Sigmoid colon (tissue), 7 donors: ENCODE results near the gene CARD9. TPM values are rescaled to one million over a fixed set of nuclear protein-coding genes. Genes with fewer than 3 reads are reported as not detected.

Source experiments
- DNase-seq: peaks from one replicate; pipeline ENCODE4 v3.0.0-alpha.2; 2019
- H3K27ac ChIP-seq, 4 donors: fragments of 200-600 bp; sonication (generic); one replicate each; pipeline ENCODE4 v1.5.1; 2016 to 2019; ENCODE audit warnings: mild to moderate bottlenecking in 1 of 4
- H3K27me3 ChIP-seq, 3 donors: fragments of 200-600 bp; sonication (generic); one replicate each; pipeline ENCODE4 v1.5.1; 2019; ENCODE audit warnings: mild to moderate bottlenecking in 1 of 3
- H3K36me3 ChIP-seq, 4 donors: fragments of 200-600 bp; sonication (generic); one replicate each; pipeline ENCODE4 v1.5.1; 2016 to 2019
- H3K4me1 ChIP-seq, 4 donors: fragments of 200-600 bp; sonication (generic); one replicate each; pipeline ENCODE4 v1.5.1; 2017 to 2019
- H3K4me3 ChIP-seq, 4 donors: fragments of 200-600 bp; sonication (generic); one replicate each; pipeline ENCODE4 v1.5.1; 2017 to 2019; ENCODE audit warnings: mild to moderate bottlenecking in 2 of 4, moderate library complexity in 1 of 4
- H3K9me3 ChIP-seq, 4 donors: fragments of 200-600 bp in 3 of 4; sonication (generic) in 3 of 4; one replicate each; pipeline versions ENCODE4 v1.5.1 to v1.6.1; 2013 to 2019
- EP300 ChIP-seq, 4 donors: sonication (generic); formaldehyde crosslinking; IDR thresholded peaks; one replicate each; pipeline ENCODE4 v1.6.1; 2017; ENCODE audit warnings: antibody characterized with exemption in 4 of 4
- POLR2A ChIP-seq, 2 donors: fragments of 450-650 bp; IDR thresholded peaks; one replicate each; pipeline ENCODE4 v1.6.1; 2016; ENCODE audit warnings: antibody characterized with exemption in 2 of 2, mild to moderate bottlenecking in 2 of 2, moderate library complexity in 2 of 2
- POLR2AphosphoS5 ChIP-seq, 4 donors: sonication (generic); formaldehyde crosslinking; IDR thresholded peaks; one replicate each; pipeline ENCODE4 v1.6.1; 2017; ENCODE audit warnings: antibody characterized with exemption in 4 of 4
- WGBS, 2 donors: extraction: QIAGEN DNeasy Blood & Tissue Kit; methylation state at CpG; one replicate each; pipeline ENCODE4 v1.1.7; 2013; 5-methylcytosine and 5-hydroxymethylcytosine counted together
- intact Hi-C: fragments of 100-400 bp; cut with DNase I; formaldehyde crosslinking; loops from one replicate; pipeline ENCODE4 v1.15.1; 2023
- polyA plus RNA-seq, 3 donors: library from polyadenylated mRNA; stranded (reverse); fragments of 200-250 nt; gene quantifications; one replicate each; pipeline ENCODE4 v1.2.3, GENCODE V29; 2013
- total RNA-seq, 4 donors: library from RNA; depleted of rRNA; stranded (reverse); fragments of >200 nt; gene quantifications; one replicate each; pipeline ENCODE4 v1.1.0, GENCODE V29; 2016
- TF ChIP-seq, protein P1 (sequence below), 4 experiments: fragments of 450-650 bp in 3 of 4; fragments of 200-600 bp in 1 of 4; IDR thresholded peaks; one replicate each; pipeline ENCODE4 v1.5.1; 2016 to 2019; ENCODE audit warnings: antibody characterized with exemption in 4 of 4, mild to moderate bottlenecking in 3 of 4, moderate library complexity in 2 of 4
- donor health status: healthy with polysubstance abuse.
- donor health status: Bipolar disorder and iron deficiency.
- donor health status: healthy.

Gene CARD9
- total and polyA plus RNA-seq, 7 donors: 1.5 to 6.9 (median 2.3) TPM

- intact Hi-C loops: no loop called here
- H3K27me3 ChIP-seq: no peaks in the 10 kb centered on the region
- no peaks in the 10 kb centered on the region for H3K4me1 ChIP-seq
- no peaks in the 10 kb centered on the region for H3K9me3 ChIP-seq
- no peak for DNase-seq
- H3K4me3 ChIP-seq: no peak overlapping the region
- 90 to 92% methylated on average over 11 of the region's 11 CpGs for WGBS, 2 donors
- peaks cover 7 to 66% (median 26%) of the 10 kb centered on the region in 4 donors for H3K36me3 ChIP-seq
- no peak overlapping the region for H3K27ac ChIP-seq
- TF ChIP-seq, protein P1, sequence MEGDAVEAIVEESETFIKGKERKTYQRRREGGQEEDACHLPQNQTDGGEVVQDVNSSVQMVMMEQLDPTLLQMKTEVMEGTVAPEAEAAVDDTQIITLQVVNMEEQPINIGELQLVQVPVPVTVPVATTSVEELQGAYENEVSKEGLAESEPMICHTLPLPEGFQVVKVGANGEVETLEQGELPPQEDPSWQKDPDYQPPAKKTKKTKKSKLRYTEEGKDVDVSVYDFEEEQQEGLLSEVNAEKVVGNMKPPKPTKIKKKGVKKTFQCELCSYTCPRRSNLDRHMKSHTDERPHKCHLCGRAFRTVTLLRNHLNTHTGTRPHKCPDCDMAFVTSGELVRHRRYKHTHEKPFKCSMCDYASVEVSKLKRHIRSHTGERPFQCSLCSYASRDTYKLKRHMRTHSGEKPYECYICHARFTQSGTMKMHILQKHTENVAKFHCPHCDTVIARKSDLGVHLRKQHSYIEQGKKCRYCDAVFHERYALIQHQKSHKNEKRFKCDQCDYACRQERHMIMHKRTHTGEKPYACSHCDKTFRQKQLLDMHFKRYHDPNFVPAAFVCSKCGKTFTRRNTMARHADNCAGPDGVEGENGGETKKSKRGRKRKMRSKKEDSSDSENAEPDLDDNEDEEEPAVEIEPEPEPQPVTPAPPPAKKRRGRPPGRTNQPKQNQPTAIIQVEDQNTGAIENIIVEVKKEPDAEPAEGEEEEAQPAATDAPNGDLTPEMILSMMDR (IDR thresholded peaks at IDR 0.05): no peak
- no peak for TF ChIP-seq POLR2AphosphoS5 (IDR thresholded peaks at IDR 0.05)
Observed at GRCh38 chr9:136379891-136380290, 6.4 kb upstream of the CARD9 start.

- no peaks in the 10 kb centered on the region for H3K9me3 ChIP-seq
- H3K36me3 ChIP-seq: peaks cover 7 to 61% (median 21%) of the 10 kb centered on the region in 4 donors
- H3K27ac ChIP-seq: no peak overlapping the region
- no peaks in the 10 kb centered on the region for H3K4me1 ChIP-seq
- no peak overlapping the region for H3K4me3 ChIP-seq
- intact Hi-C loops: no loop called here
- H3K27me3 ChIP-seq: no peaks in the 10 kb centered on the region
- DNase-seq: no peak
- WGBS, 2 donors: 93 to 95% methylated on average over 11 of the region's 11 CpGs
- TF ChIP-seq POLR2AphosphoS5 (IDR thresholded peaks at IDR 0.05) (no peak), POLR2A (IDR thresholded peaks at IDR 0.05) (no peak), EP300 (IDR thresholded peaks at IDR 0.05) (no peak)
- TF ChIP-seq, protein P1 (IDR thresholded peaks at IDR 0.05): no peak
Observed at GRCh38 chr9:136379401-136379800, 5.9 kb upstream of the CARD9 start.

- Histone ChIP-seq H3K4me3 (no peak overlapping the region), H3K4me1 (no peaks in the 10 kb centered on the region), H3K27me3 (no peaks in the 10 kb centered on the region), H3K27ac (no peak overlapping the region), H3K36me3 (peaks cover 7 to 56% (median 18%) of the 10 kb centered on the region in 4 donors), H3K9me3 (no peaks in the 10 kb centered on the region)
- no peak for DNase-seq
- WGBS, 2 donors: 92 to 94% methylated on average over 18 of the region's 18 CpGs
- intact Hi-C loops: no loop called here
- TF ChIP-seq POLR2A (IDR thresholded peaks at IDR 0.05) (no peak), POLR2AphosphoS5 (IDR thresholded peaks at IDR 0.05) (no peak), EP300 (IDR thresholded peaks at IDR 0.05) (no peak)
- TF ChIP-seq, protein P1 (IDR thresholded peaks at IDR 0.05): no peak
Observed at GRCh38 chr9:136379003-136379287, 5.5 kb upstream of the CARD9 start.

- WGBS, 2 donors: 84 to 88% methylated on average over 28 of the region's 28 CpGs
- Histone ChIP-seq H3K27ac (no peak overlapping the region), H3K27me3 (no peaks in the 10 kb centered on the region), H3K4me1 (no peaks in the 10 kb centered on the region), H3K36me3 (peaks cover 6 to 51% (median 14%) of the 10 kb centered on the region in 4 donors), H3K9me3 (no peaks in the 10 kb centered on the region), H3K4me3 (no peak overlapping the region)
- TF ChIP-seq POLR2AphosphoS5 (IDR thresholded peaks at IDR 0.05): no peak
- TF ChIP-seq, protein P1 (IDR thresholded peaks at IDR 0.05): no peak
- TF ChIP-seq POLR2A (IDR thresholded peaks at IDR 0.05): no peak
- no peak for TF ChIP-seq EP300 (IDR thresholded peaks at IDR 0.05)
- no peak for DNase-seq
- intact Hi-C loops: no loop called here
Observed at GRCh38 chr9:136378170-136379002, 4.9 kb upstream of the CARD9 start.
